ENCODE results near the gene ROCK2.

- TF ChIP-seq CTCF (conservative IDR thresholded peaks at IDR 0.05 in 1 of 2, IDR thresholded peaks at IDR 0.05 in 1 of 2; ENCODE audit: low read depth in 1 of 2, low read length in 2 of 2) (no peak), EZH2 (IDR thresholded peaks at IDR 0.05; ENCODE audit: low read length, missing control alignments) (no peak)
Measured at GRCh38 chr2:11134349-11134748, 210.1 kb downstream of the ROCK2 start.
